GM19328 (cell line): ENCODE measurements around the gene DRD4.

Source experiments
- ATAC-seq: cut with Tn5 transposase; IDR thresholded peaks from one replicate; pipeline ENCODE4 v1.9.1; 2021; ENCODE audit warnings: mild to moderate bottlenecking, moderate library complexity; ENCODE audit not compliant: unreplicated experiment

DRD4 gene

GRCh38 chr11:636511-637332 is at the start of gene DRD4:
Gene DRD4, plus strand, starts transcription at chr11:637269. Its CDS starts 36 bp downstream, at chr11:637305.
- ATAC-seq = no peak

GRCh38 chr11:587546-587945 is 49.5 kb upstream of the DRD4 start:
- no peak for ATAC-seq

DNA sequence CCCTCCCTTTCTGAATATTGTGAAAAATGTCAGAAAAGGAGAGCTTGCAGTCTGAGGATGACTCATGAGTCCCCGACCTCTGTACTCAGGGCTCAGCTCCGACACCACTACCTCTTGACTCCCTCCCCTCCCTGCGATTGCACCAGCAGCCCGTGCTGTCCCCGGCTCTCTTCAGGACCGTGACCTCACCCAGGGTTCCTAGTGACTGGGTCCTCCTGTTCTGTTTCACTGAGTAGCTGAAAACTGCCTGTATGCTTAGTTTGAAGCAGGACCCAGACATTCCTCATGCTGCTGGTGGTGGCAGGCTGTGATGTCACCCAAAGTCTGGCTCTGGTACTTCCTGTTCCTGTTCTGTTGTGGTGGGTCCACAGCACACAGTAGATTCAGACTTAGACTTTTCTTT is 49.1 kb upstream of the DRD4 start:
- no peak for ATAC-seq

DNA sequence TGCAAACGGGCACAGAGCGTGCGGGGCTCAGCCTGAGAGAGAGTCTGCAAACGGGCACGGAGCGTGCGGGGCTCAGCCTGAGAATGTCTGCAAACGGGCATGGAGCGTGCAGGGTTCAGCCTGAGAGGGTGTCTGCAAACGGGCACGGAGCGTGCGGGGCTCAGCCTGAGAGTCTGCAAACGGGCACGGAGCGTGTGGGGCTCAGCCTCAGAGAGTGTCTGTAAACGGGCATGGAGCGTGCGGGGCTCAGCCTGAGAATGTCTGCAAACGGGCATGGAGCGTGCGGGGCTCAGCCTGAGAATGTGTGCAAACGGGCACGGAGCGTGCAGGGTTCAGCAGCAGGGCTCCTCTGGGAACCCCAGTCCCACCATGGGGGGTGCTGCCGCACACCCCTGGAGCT is 47.3 kb upstream of the DRD4 start:
- no peak for ATAC-seq

DNA sequence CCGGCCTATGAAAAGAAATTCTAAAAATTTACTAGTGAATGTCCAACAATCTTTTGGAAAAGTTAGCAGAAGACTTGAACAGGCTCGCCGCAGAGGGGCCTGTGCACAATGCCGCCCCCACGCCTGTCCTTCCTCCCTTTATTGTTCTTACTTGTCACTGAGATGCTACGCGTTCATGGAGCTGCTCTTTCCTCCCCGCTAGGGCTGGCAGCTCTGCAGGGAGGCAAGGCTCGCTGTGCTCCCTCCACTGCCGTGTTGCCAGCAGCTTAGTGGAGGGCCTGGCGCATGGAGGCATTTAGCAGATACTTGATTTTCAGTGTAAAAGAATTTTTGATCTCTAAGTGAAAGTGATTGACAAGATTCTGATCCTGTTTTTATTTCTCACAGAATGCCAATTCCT is 46.1 kb upstream of the DRD4 start:
- no peak for ATAC-seq

DNA sequence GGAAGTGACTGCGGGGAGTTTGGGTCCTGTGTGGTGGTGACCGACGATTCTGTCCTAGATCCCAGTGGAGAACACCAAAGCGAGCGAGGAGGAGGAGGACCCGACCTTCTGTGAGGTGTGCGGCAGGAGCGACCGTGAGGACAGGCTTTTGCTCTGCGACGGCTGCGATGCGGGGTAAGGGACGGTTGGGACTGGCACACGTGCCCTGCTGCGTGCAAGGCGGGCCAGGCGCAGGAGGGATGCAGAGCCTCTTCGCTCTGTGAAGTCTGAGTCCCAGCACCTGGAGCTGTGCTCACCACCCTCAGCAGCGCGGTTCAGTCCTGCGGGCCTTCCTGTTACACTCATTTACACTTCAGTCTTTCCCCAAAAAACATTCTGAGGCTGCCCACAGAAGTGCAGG is 44.6 kb upstream of the DRD4 start:
- ATAC-seq = no peak

DNA sequence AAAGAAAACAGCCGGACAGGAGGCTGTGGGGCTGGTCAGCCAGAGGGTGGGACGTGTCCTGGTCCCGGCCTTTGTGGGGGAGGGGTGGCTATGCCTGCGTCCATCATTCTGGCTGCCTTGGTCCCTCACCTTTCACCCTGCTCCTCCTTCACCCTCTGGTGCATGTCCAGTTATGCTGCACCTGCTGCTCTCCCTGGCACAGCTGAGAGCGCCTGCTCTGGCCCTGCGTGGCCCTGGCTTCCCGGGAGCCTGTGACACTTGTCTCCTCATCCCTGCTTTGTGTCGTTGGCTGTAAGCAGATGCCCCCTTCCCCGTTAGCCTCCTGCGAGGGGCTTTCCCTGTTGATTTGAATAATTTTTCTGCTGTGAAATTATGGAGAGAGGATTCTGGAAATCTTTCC is 44.2 kb upstream of the DRD4 start:
- no peak for ATAC-seq

DNA sequence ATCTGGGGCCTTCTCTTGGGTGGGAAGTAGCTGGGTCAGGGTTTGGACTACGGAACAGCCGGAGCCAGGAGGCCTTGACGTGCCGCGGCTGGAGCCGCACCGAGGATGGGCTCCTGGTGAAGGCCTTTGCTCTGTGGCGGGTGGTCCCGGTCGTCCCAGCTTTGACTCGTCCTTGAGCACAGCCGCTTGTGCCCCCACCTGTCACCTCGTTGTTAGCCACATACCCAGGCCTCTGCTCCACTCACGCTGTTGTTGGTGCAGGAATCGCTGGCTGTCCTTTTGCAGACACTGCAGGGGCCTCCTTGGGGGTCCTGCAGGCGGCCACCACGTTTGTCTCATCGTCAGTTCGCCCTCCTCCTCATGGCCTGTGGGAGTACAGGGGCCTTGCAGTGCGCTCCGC is 43.7 kb upstream of the DRD4 start:
- no peak for ATAC-seq

GRCh38 chr11:595400-595799 is 41.7 kb upstream of the DRD4 start:
- no peak for ATAC-seq

GRCh38 chr11:596374-596773 is 40.7 kb upstream of the DRD4 start:
- ATAC-seq = no peak

GRCh38 chr11:597166-597725 is 39.8 kb upstream of the DRD4 start:
- ATAC-seq = no peak

DNA sequence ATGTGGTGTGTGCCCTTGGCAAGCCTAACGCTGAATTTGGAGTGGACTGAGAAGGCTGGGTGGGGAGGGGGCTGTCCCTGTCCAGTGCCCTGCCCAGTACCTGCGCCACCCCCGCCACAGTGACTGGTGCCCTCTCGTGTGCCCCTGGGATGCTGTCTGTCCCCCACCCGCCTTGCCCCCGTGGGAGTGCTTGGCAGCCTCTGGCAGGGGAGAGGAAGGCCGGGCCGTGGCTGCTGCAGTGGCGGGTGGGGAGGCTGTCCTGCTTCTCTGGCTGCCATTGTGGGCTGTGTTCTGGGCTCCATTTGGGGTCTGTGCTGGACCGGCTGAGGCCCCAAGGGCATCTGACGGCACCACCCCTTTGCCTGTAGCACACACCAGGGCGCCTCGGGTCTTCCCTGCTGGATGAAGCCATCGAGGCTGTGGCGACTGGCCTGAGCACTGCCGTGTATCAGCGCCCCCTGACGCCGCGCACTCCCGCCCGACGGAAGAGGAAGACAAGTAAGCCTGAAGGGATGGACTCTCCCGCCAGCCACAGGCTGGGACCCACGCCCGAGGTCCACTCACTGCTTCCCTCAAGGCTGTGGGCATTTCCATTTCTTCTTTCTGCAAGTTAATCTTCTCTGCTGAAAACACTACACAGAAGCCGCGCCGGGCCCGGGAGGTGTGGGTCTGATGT is 38.9 kb upstream of the DRD4 start:
- no peak for ATAC-seq

GRCh38 chr11:601573-602245 is 35.4 kb upstream of the DRD4 start:
- ATAC-seq = no peak

DNA sequence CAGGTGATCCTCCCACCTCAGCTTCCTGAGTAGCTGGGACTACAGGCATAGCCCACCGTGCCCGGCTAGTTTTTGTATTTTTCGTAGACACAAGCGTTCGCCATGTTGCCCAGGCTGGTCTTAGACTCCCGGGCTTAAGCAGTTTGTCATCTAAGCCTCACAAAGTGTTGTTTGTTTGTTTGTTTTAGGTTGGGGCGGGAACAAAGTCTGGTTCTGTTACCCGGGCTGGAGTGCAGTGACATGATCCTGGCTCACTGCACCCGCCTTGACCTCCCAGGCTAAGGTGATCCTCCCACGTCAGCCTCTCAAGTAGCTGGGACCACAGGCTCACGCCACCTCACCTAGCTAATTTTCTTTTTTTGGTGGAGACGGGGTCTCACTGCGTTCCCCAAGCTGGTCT is 33.9 kb upstream of the DRD4 start:
- ATAC-seq = no peak

- ATAC-seq = no peak
Measured at GRCh38 chr11:605286-606129, 31.6 kb upstream of the DRD4 start.

DNA sequence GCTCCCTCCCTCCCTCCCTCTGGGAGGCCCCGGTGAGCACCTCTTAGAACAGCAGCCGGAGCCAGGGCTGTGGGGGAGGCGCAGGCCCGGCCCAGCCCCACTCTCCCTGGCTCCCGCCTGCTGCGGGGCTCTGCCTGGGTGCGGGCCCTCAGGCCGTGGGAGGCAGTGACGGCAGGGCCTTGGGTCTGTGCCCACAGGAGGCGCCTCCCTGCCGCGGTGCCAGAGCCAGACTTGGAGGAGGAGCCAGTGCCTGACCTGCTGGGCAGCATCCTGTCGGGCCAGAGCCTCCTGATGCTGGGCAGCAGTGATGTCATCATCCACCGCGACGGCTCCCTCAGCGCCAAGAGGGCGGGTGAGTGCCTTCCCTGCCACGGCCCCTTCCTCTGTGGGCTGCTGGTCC is 30.8 kb upstream of the DRD4 start:
- ATAC-seq = no peak

- no peak for ATAC-seq
Measured at GRCh38 chr11:607020-607780, 29.9 kb upstream of the DRD4 start.

DNA sequence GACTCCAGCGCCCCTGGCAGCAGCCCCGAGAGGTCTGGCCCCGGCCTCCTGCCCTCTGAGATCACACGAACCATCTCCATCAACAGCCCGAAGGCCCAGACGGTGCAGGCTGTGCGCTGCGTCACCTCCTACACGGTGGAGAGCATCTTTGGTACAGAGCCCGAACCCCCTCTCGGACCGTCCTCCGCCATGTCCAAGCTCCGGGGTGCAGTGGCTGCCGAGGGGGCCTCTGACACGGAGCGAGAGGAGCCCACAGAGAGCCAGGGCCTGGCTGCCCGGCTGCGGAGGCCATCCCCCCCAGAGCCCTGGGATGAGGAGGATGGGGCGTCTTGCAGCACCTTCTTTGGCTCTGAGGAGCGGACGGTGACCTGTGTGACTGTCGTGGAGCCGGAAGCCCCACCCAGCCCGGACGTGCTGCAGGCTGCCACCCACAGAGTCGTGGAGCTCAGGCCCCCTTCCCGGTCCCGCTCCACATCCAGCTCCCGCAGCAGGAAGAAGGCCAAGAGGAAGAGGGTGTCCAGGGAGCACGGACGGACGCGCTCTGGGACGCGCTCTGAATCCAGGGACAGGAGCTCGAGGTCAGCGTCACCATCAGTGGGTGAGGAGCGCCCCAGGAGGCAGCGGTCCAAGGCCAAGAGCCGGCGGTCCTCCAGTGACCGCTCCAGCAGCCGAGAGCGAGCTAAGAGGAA is 29.0 kb upstream of the DRD4 start:
- ATAC-seq = no peak

- ATAC-seq = no peak
Measured at GRCh38 chr11:608791-609251, 28.2 kb upstream of the DRD4 start.
